ENCODE results near the gene TRPM8.
"Not testable (repeated sequence)": the region's sequence is repeated elsewhere in the genome, so short reads cannot be mapped to it uniquely, and the experiment has no call there.

Gene TRPM8

DNA sequence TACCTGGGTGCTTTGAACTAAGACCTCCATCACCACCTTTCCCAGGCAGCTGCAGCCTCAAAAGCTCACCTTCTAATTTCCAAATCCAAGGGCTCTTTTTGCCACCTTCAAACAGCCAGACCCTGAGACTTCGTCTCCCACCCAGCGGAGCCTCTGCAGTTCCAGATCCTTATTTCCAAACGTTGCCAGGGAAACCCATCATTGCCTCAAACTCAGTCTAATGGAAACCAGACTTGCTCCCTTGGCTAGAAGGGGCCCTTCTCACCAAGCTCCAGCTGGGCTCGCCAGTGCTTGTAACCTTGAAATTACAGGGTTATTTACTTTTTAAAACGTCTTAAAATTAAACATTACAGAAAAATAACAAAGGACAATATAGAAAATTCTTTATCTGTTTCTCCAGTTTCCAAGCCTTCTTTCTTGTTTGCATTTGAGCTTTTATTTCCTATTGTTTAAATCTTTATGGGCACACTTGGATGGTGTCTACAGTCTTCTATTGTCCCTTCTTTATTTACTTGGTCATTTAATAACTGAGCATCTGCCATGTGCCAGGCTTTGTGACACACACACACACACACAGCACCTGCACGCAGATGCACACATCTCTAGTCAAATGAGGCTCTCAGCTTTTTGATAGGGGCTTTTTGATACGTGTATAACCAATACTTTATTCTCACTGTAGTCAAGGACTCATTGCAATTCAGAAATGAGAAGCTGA is 36.1 kb downstream of the TRPM8 start:
- no peak for DNase-seq (ENCODE audit: low read depth)
- H3K4me3 ChIP-seq (ENCODE audit: low read depth, low read length) = no peak overlapping the region
- no peak for TF ChIP-seq MYC (IDR thresholded peaks at IDR 0.05; ENCODE audit: low read depth, low read length)
- no peak for TF ChIP-seq POLR2A (IDR thresholded peaks at IDR 0.05; ENCODE audit: extremely low read depth, insufficient read length)
- TF ChIP-seq, protein P1, sequence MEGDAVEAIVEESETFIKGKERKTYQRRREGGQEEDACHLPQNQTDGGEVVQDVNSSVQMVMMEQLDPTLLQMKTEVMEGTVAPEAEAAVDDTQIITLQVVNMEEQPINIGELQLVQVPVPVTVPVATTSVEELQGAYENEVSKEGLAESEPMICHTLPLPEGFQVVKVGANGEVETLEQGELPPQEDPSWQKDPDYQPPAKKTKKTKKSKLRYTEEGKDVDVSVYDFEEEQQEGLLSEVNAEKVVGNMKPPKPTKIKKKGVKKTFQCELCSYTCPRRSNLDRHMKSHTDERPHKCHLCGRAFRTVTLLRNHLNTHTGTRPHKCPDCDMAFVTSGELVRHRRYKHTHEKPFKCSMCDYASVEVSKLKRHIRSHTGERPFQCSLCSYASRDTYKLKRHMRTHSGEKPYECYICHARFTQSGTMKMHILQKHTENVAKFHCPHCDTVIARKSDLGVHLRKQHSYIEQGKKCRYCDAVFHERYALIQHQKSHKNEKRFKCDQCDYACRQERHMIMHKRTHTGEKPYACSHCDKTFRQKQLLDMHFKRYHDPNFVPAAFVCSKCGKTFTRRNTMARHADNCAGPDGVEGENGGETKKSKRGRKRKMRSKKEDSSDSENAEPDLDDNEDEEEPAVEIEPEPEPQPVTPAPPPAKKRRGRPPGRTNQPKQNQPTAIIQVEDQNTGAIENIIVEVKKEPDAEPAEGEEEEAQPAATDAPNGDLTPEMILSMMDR (IDR thresholded peaks at IDR 0.05; ENCODE audit: low read depth, low read length) = no peak
- no peak for TF ChIP-seq MAX (IDR thresholded peaks at IDR 0.05; ENCODE audit: low read depth, low read length)

DNA sequence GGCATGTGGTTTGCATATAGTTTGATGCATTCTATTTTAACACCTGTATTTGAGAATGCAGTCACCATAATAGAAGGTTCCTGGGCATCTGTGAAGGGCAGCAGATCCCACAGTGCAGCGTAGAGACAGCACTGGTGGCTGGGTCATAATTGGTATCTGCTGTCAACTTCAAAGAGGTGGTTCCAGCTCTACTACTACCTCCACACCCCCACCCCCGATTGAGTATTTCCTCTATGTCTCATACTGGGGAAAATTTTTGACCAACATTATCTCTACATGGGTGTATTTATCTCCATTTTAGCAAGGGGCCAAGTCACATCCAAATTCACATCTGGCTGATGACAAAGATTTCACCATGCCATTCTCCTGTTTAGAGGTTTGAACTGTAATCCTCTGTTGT is 43.0 kb downstream of the TRPM8 start:
- DNase-seq (ENCODE audit: low read depth) = no peak
- no peak overlapping the region for H3K4me3 ChIP-seq (ENCODE audit: low read depth, low read length)

DNA sequence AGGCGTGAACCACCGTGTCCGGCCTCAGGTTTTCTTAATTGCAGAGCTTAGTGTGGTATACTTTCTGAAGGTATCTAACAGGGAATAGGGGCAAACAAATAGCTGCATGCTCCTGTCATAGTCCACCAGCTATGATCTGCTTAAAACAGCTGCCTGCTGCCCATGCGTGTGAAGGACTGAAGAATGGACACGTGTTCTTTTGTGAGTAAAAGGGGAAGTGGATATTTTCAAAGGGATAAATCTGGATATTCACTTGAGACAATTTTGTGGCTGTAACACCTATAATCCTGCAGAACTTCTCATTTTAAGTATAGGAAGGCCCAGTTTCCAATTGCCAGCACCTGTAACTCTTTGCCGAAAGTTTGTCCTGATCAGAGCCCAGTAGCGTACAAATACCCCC is 44.7 kb downstream of the TRPM8 start:
- DNase-seq (ENCODE audit: low read depth) = no peak
- TF ChIP-seq POLR2A (IDR thresholded peaks at IDR 0.05; ENCODE audit: extremely low read depth, insufficient read length) (no peak), MAX (IDR thresholded peaks at IDR 0.05; ENCODE audit: low read depth, low read length) (no peak)
- H3K4me3 ChIP-seq (ENCODE audit: low read depth, low read length) = no peak overlapping the region

More for the DNA sequence above, 43.0 kb downstream of the TRPM8 start:
- no peak for TF ChIP-seq POLR2A (IDR thresholded peaks at IDR 0.05; ENCODE audit: extremely low read depth, insufficient read length)
- no peak for TF ChIP-seq MAX (IDR thresholded peaks at IDR 0.05; ENCODE audit: low read depth, low read length)
- TF ChIP-seq MYC (IDR thresholded peaks at IDR 0.05; ENCODE audit: low read depth, low read length) = no peak
- TF ChIP-seq, protein P1 (IDR thresholded peaks at IDR 0.05; ENCODE audit: low read depth, low read length) = no peak

- no peak for DNase-seq (ENCODE audit: low read depth)
- no peak overlapping the region for H3K4me3 ChIP-seq (ENCODE audit: low read depth, low read length)
- no peak for TF ChIP-seq MYC (IDR thresholded peaks at IDR 0.05; ENCODE audit: low read depth, low read length)
- TF ChIP-seq, protein P1 (IDR thresholded peaks at IDR 0.05; ENCODE audit: low read depth, low read length) = no peak
- TF ChIP-seq MAX (IDR thresholded peaks at IDR 0.05; ENCODE audit: low read depth, low read length) = no peak
These were observed 47.4 kb downstream of the TRPM8 start for GRCh38 chr2:233964581-233964980.

GRCh38 chr2:233965032-233965603 is 47.9 kb downstream of the TRPM8 start:
- no peak for TF ChIP-seq MAX (IDR thresholded peaks at IDR 0.05; ENCODE audit: low read depth, low read length)
- no peak for TF ChIP-seq POLR2A (IDR thresholded peaks at IDR 0.05; ENCODE audit: extremely low read depth, insufficient read length)
- TF ChIP-seq, protein P1 (IDR thresholded peaks at IDR 0.05; ENCODE audit: low read depth, low read length) = no peak
- no peak for TF ChIP-seq MYC (IDR thresholded peaks at IDR 0.05; ENCODE audit: low read depth, low read length)
- DNase-seq (ENCODE audit: low read depth) = no peak

DNA sequence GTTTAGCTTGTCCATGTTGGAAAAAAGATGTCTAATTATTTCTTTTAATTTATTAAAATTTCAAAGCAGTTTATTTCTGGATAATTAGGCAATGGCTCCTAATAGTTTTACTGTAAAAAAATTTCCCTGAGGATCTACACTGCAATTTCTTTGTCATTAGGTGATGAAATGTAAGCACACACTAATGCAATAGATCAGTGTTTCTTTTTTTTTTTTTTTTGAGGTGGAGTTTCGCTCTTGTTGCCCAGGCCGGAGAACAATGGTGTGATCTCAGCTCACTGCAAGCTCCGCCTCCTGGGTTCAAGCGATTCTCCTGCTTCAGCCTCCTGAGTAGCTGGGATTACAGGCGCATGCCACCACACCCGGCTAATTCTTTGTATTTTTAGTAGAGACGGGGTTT is 48.5 kb downstream of the TRPM8 start:
- H3K4me3 ChIP-seq (ENCODE audit: low read depth, low read length); DNase-seq (ENCODE audit: low read depth): not testable (repeated sequence)

More at GRCh38 chr2:233965032-233965603, 47.9 kb downstream of the TRPM8 start:
- H3K4me3 ChIP-seq (ENCODE audit: low read depth, low read length) = no peak overlapping the region

Measured in NB4 (cell line).